PC-3 (cell line): ENCODE measurements around the gene MOCS2. TPM values are rescaled to one million over a fixed set of nuclear protein-coding genes. Genes with fewer than 3 reads are reported as not detected.

Source experiments
- ATAC-seq: fragments of 200-7000 bp; cut with Tn5 transposase; 2 replicates; pipeline ENCODE4 v1.9.1; 2020; ENCODE audit warnings: mild to moderate bottlenecking, moderate library complexity
- BruUV-seq: library from RNA; stranded (reverse); fragments of 400-500 nt; replicated peaks from 2 replicates; lab custom pipeline; 2021; lab: Mats Ljungman, UMichigan
- CTCF ChIA-PET: fragments of 300-600 bp; sonication (Branson Sonifier 250); formaldehyde crosslinking; loops from one replicate; lab custom pipeline; 2022; ENCODE audit warnings: antibody characterized with exemption; lab: Charles Lee
- POLR2A ChIA-PET: fragments of 300-600 bp; sonication (Branson Sonifier 250); formaldehyde crosslinking; loops from one replicate; lab custom pipeline; 2022; ENCODE audit warnings: antibody characterized with exemption; ENCODE audit not compliant: unreplicated experiment; lab: Charles Lee
- DNase-seq: peaks from one replicate; pipeline ENCODE4 v3.0.0-alpha.2; 2015
- H2AFZ ChIP-seq: fragments of 300-600 bp; sonication (generic); 2 replicates; pipeline ENCODE4 v1.6.0; 2016; ENCODE audit warnings: antibody characterized with exemption, low read length
- H3F3A ChIP-seq: fragments of 300-600 bp; sonication (generic); one replicate; pipeline ENCODE4 v1.6.0; 2017; ENCODE audit warnings: antibody characterized with exemption, low read length, control low read depth, mild to moderate bottlenecking; ENCODE audit not compliant: unreplicated experiment
- H3K27ac ChIP-seq: fragments of 300-600 bp; sonication (generic); 2 replicates; pipeline ENCODE4 v1.5.1; 2016; ENCODE audit warnings: mild to moderate bottlenecking, low read length
- H3K27me3 ChIP-seq: fragments of 300-600 bp; sonication (generic); 2 replicates; pipeline ENCODE4 v1.6.1; 2016; ENCODE audit warnings: low read length, mixed read lengths
- H3K36me3 ChIP-seq: fragments of 300-600 bp; sonication (generic); 2 replicates; pipeline ENCODE4 v1.6.1; 2016; ENCODE audit warnings: low read depth, mixed run types, low read length, mixed read lengths
- H3K4me1 ChIP-seq: fragments of 300-600 bp; sonication (generic); 2 replicates; pipeline ENCODE4 v1.5.1; 2016; ENCODE audit warnings: low read length; ENCODE audit not compliant: insufficient read depth
- H3K4me2 ChIP-seq: fragments of 300-600 bp; sonication (generic); 2 replicates; pipeline ENCODE4 v1.6.0; 2016; ENCODE audit warnings: low read length
- H3K4me3 ChIP-seq: fragments of 300-600 bp; sonication (generic); 2 replicates; pipeline ENCODE4 v1.5.1; 2016; ENCODE audit warnings: mild to moderate bottlenecking, low read length, mixed read lengths
- H3K79me2 ChIP-seq: fragments of 300-600 bp; sonication (generic); 2 replicates; pipeline ENCODE4 v1.6.1; 2017; ENCODE audit warnings: low read length, mixed read lengths
- H3K9ac ChIP-seq: fragments of 300-600 bp; sonication (generic); 2 replicates; pipeline ENCODE4 v1.6.0; 2016; ENCODE audit warnings: mild to moderate bottlenecking, low read length
- H3K9me2 ChIP-seq: fragments of 300-600 bp; sonication (generic); replicated peaks from 2 replicates; pipeline ENCODE4 v1.6.1; 2016; ENCODE audit warnings: mixed run types, low read length, mixed read lengths
- H3K9me3 ChIP-seq: fragments of 300-600 bp; sonication (generic); 2 replicates; pipeline ENCODE4 v1.6.1; 2016; ENCODE audit warnings: low read length, mixed read lengths
- H4K20me1 ChIP-seq: fragments of 300-600 bp; sonication (generic); 2 replicates; pipeline ENCODE4 v1.6.1; 2016; ENCODE audit warnings: low read length, mixed read lengths
- CTCF ChIP-seq: fragments of 300-600 bp; sonication (generic); conservative IDR thresholded peaks from 2 replicates; pipeline ENCODE4 v1.5.1; 2017; ENCODE audit warnings: antibody characterized with exemption, low read depth, mild to moderate bottlenecking, low read length
- EZH2 ChIP-seq: fragments of 300-600 bp; sonication (generic); IDR thresholded peaks from one replicate; pipeline ENCODE4 v1.6.1; 2017; ENCODE audit warnings: antibody characterized with exemption, mild to moderate bottlenecking, low read length; ENCODE audit not compliant: unreplicated experiment
- EZH2phosphoT487 ChIP-seq: fragments of 300-600 bp; sonication (generic); IDR thresholded peaks from 2 replicates; pipeline ENCODE4 v1.6.1; 2018; ENCODE audit warnings: mild to moderate bottlenecking, antibody characterized with exemption, low read length, borderline replicate concordance
- intact Hi-C: fragments of 100-400 bp; cut with micrococcal nuclease; formaldehyde crosslinking; loops from 2 replicates; pipeline ENCODE4 v1.9.0; 2023
- total RNA-seq: library from RNA; depleted of rRNA; stranded (reverse); fragments of >200 nt; gene quantifications from 2 replicates; pipeline ENCODE4 v1.2.3, GENCODE V29; 2014; rRNA removed

Gene MOCS2
- total RNA-seq, 1 experiment from 2014 or later: 26.5 TPM

- Histone ChIP-seq H3K27ac (no peak overlapping the region), H3K4me2 (no peak overlapping the region), H4K20me1 (no peaks in the 10 kb centered on the region), H3K9me3 (no peaks in the 10 kb centered on the region), H3K27me3 (no peaks in the 10 kb centered on the region), H3K36me3 (peaks cover 72% of the 10 kb centered on the region), H3K4me3 (no peak overlapping the region), H2AFZ (no peak overlapping the region), H3F3A (no peaks in the 10 kb centered on the region), H3K9me2 (no peaks in the 10 kb centered on the region), H3K9ac (no peak overlapping the region), H3K4me1 (no peaks in the 10 kb centered on the region), H3K79me2 (no peaks in the 10 kb centered on the region)
- no peak for TF ChIP-seq CTCF
- no peak for TF ChIP-seq EZH2
- no peak for TF ChIP-seq EZH2phosphoT487
- CTCF ChIA-PET: no interaction called here
- no TSS peak for BruUV-seq
- DNase-seq (no peak), ATAC-seq (no peak)
- POLR2A ChIA-PET: no interaction called here
- intact Hi-C loops: no loop called here
These were observed 56.2 kb downstream of the MOCS2 start for GRCh38 chr5:53053364-53053763.

- Histone ChIP-seq H3K9me3 (no peaks in the 10 kb centered on the region), H3K27ac (no peak overlapping the region), H3K36me3 (peaks cover 67% of the 10 kb centered on the region), H3K4me3 (no peak overlapping the region), H2AFZ (no peak overlapping the region), H3K79me2 (no peaks in the 10 kb centered on the region), H3K4me1 (no peaks in the 10 kb centered on the region), H3K9ac (no peak overlapping the region), H3F3A (no peaks in the 10 kb centered on the region), H3K4me2 (no peak overlapping the region), H4K20me1 (no peaks in the 10 kb centered on the region), H3K9me2 (no peaks in the 10 kb centered on the region), H3K27me3 (no peaks in the 10 kb centered on the region)
- intact Hi-C loops: no loop called here
- POLR2A ChIA-PET: no interaction called here
- no peak for TF ChIP-seq EZH2
- TF ChIP-seq EZH2phosphoT487: no peak
- no peak for TF ChIP-seq CTCF
- no peak for ATAC-seq
- no TSS peak for BruUV-seq
- CTCF ChIA-PET: no interaction called here
- DNase-seq: no peak
These were observed 57.1 kb downstream of the MOCS2 start for GRCh38 chr5:53052499-53052898.

- H3K36me3 ChIP-seq: peaks cover 53% of the 10 kb centered on the region
- ChIA-PET POLR2A (no interaction called here), CTCF (no interaction called here)
These were observed 61.3 kb downstream of the MOCS2 start for GRCh38 chr5:53048248-53048647.

More at GRCh38 chr5:53048248-53048647, 61.3 kb downstream of the MOCS2 start:
- Histone ChIP-seq H3K9me2 (no peaks in the 10 kb centered on the region), H3K79me2 (no peaks in the 10 kb centered on the region), H3F3A (no peaks in the 10 kb centered on the region), H3K4me3 (no peak overlapping the region), H4K20me1 (no peaks in the 10 kb centered on the region), H3K4me2 (no peak overlapping the region), H3K4me1 (peaks cover 12% of the 10 kb centered on the region), H3K9me3 (no peaks in the 10 kb centered on the region), H3K9ac (no peak overlapping the region), H3K27ac (no peak overlapping the region), H3K27me3 (no peaks in the 10 kb centered on the region), H2AFZ (no peak overlapping the region)
- TF ChIP-seq EZH2 (no peak), CTCF (no peak), EZH2phosphoT487 (no peak)
- no TSS peak for BruUV-seq
- intact Hi-C loops: no loop called here
- ATAC-seq (no peak), DNase-seq (no peak)

Other genes starting within 250 kb of the MOCS2 start
- 32.4 and 36.7 TPM in 2 replicates for gene ITGA2, start 120.4 kb downstream of the MOCS2 start, total RNA-seq